Colonic mucosa (tissue), 4 donors: ENCODE measurements around the gene RNASEH2B. TPM values are rescaled to one million over a fixed set of nuclear protein-coding genes. Genes with fewer than 3 reads are reported as not detected.

Source experiments
- DNase-seq: peaks from one replicate; pipeline ENCODE4 v3.0.0-alpha.2; 2020
- H3K27ac ChIP-seq: fragments of 200-600 bp; one replicate; pipeline ENCODE4 v1.8.0; 2021
- H3K27me3 ChIP-seq: fragments of 200-600 bp; one replicate; pipeline ENCODE4 v1.8.0; 2021
- H3K36me3 ChIP-seq: fragments of 200-600 bp; one replicate; pipeline ENCODE4 v1.8.0; 2021
- H3K4me1 ChIP-seq: fragments of 200-600 bp; one replicate; pipeline ENCODE4 v1.8.0; 2021; ENCODE audit warnings: mild to moderate bottlenecking
- H3K4me3 ChIP-seq: fragments of 200-600 bp; one replicate; pipeline ENCODE4 v1.8.0; 2021
- H3K9ac ChIP-seq, 2 donors: one replicate each; pipeline ENCODE4 v1.7.0; 2013; ENCODE audit warnings: control low read depth in 2 of 2, low read depth in 2 of 2, low read length in 2 of 2
- H3K9me3 ChIP-seq: fragments of 200-600 bp; one replicate; pipeline ENCODE4 v1.8.0; 2021
- CTCF ChIP-seq: fragments of 200-600 bp; IDR thresholded peaks from one replicate; pipeline ENCODE4 v1.8.0; 2022; ENCODE audit warnings: antibody characterized with exemption, mild to moderate bottlenecking
- intact Hi-C: fragments of 100-400 bp; cut with DNase I; formaldehyde crosslinking; loops from one replicate; pipeline ENCODE4 v1.14.1; 2022
- total RNA-seq, 2 donors: library from RNA; stranded (reverse); fragmentation: NEBNext Ultra II Directional in 1 of 2; extraction: Animal tissue kit (Norgen Biotek cat#: 25700) in 1 of 2; gene quantifications; one replicate each; pipeline ENCODE4 v1.2.1, GENCODE V29; 2021
- donor health status: healthy.
- donor health status: DM: no; HTN: no; CAD: no.
- donor health status: DM: no; HTN: no; CAD: no.

The RNASEH2B gene
- total RNA-seq, 2 donors from 2014 or later, result 22.1 to 30.1 TPM

GRCh38 chr13:50873467-50873866 is 36.1 kb upstream of the RNASEH2B start:
- Histone ChIP-seq H3K9me3 (no peaks in the 10 kb centered on the region), H3K9ac (no peak overlapping the region)
- intact Hi-C loops, result no loop called here

GRCh38 chr13:50873991-50874390 is 35.6 kb upstream of the RNASEH2B start:
- Histone ChIP-seq H3K9ac (no peak overlapping the region), H3K4me1 (no peaks in the 10 kb centered on the region), H3K36me3 (no peaks in the 10 kb centered on the region), H3K4me3 (no peak overlapping the region), H3K27ac (no peak overlapping the region), H3K9me3 (no peaks in the 10 kb centered on the region), H3K27me3 (no peaks in the 10 kb centered on the region)
- intact Hi-C loops, result no loop called here
- no peak for TF ChIP-seq CTCF
- DNase-seq, result no peak

More at GRCh38 chr13:50873467-50873866, 36.1 kb upstream of the RNASEH2B start:
- no peak for DNase-seq
- Histone ChIP-seq H3K4me1 (no peaks in the 10 kb centered on the region), H3K27ac (no peak overlapping the region), H3K36me3 (no peaks in the 10 kb centered on the region), H3K4me3 (no peak overlapping the region), H3K27me3 (no peaks in the 10 kb centered on the region)
- no peak for TF ChIP-seq CTCF

- H3K27ac ChIP-seq, result no peak overlapping the region
- H3K36me3 ChIP-seq, result no peaks in the 10 kb centered on the region
- H3K9ac ChIP-seq, result no peak overlapping the region
- intact Hi-C loops, result no loop called here
- H3K9me3 ChIP-seq, result no peaks in the 10 kb centered on the region
- no peaks in the 10 kb centered on the region for H3K4me1 ChIP-seq
- no peak overlapping the region for H3K4me3 ChIP-seq
- no peak for TF ChIP-seq CTCF
- DNase-seq, result no peak
- H3K27me3 ChIP-seq, result no peaks in the 10 kb centered on the region
Observed at GRCh38 chr13:50882816-50883435, 26.7 kb upstream of the RNASEH2B start.

- DNase-seq, result no peak
- no peak for TF ChIP-seq CTCF
- no peak overlapping the region for H3K27ac ChIP-seq
- H3K4me1 ChIP-seq, result no peaks in the 10 kb centered on the region
- H3K9ac ChIP-seq, result no peak overlapping the region
- no peak overlapping the region for H3K4me3 ChIP-seq
- no peaks in the 10 kb centered on the region for H3K9me3 ChIP-seq
- intact Hi-C loops, result no loop called here
- no peaks in the 10 kb centered on the region for H3K27me3 ChIP-seq
- no peaks in the 10 kb centered on the region for H3K36me3 ChIP-seq
Observed at GRCh38 chr13:50883728-50884127, 25.9 kb upstream of the RNASEH2B start.

- no peak overlapping the region for H3K4me3 ChIP-seq
- no peaks in the 10 kb centered on the region for H3K36me3 ChIP-seq
- no peak for DNase-seq
- H3K4me1 ChIP-seq, result no peaks in the 10 kb centered on the region
- no peak for TF ChIP-seq CTCF
- no peak overlapping the region for H3K9ac ChIP-seq
- H3K9me3 ChIP-seq, result no peaks in the 10 kb centered on the region
- no peak overlapping the region for H3K27ac ChIP-seq
- H3K27me3 ChIP-seq, result no peaks in the 10 kb centered on the region
- intact Hi-C loops, result no loop called here
Observed at GRCh38 chr13:50884265-50884664, 25.3 kb upstream of the RNASEH2B start.
